ENCODE measurements around the gene ACER1. TPM values are rescaled to one million over a fixed set of nuclear protein-coding genes. Genes with fewer than 3 reads are reported as not detected.

Gene ACER1
- total RNA-seq, 1 donor from 2014 or later, result not detected

GRCh38 chr19:6260912-6261650, 72.3 kb downstream of the ACER1 start:
- peak; percentile 59 for TF ChIP-seq CTCF (IDR thresholded peaks at IDR 0.05)
- H3K4me3 Mint-ChIP-seq (ENCODE audit: unreplicated experiment), result no peak overlapping the region
- no peak overlapping the region for H3K27ac Mint-ChIP-seq (ENCODE audit: unreplicated experiment)
- peaks cover 26% of the 10 kb centered on the region for H3K4me1 Mint-ChIP-seq (ENCODE audit: unreplicated experiment)
- H3K9me3 Mint-ChIP-seq (ENCODE audit: unreplicated experiment), result no peaks in the 10 kb centered on the region
- peaks cover 15% of the 10 kb centered on the region for H3K36me3 Mint-ChIP-seq (ENCODE audit: unreplicated experiment)
- DNase-seq (ENCODE audit: extremely low spot score, unreplicated experiment), result no peak
- no peaks in the 10 kb centered on the region for H3K27me3 Mint-ChIP-seq (ENCODE audit: unreplicated experiment)

GRCh38 chr19:6260376-6260775, 73.0 kb downstream of the ACER1 start:
- no peak for DNase-seq (ENCODE audit: extremely low spot score, unreplicated experiment)
- no peak overlapping the region for H3K27ac Mint-ChIP-seq (ENCODE audit: unreplicated experiment)

GRCh38 chr19:6259312-6259861, 74.0 kb downstream of the ACER1 start:
- H3K4me3 Mint-ChIP-seq (ENCODE audit: unreplicated experiment), result no peak overlapping the region
- H3K9me3 Mint-ChIP-seq (ENCODE audit: unreplicated experiment), result no peaks in the 10 kb centered on the region
- no peak for DNase-seq (ENCODE audit: extremely low spot score, unreplicated experiment)
- H3K27me3 Mint-ChIP-seq (ENCODE audit: unreplicated experiment), result no peaks in the 10 kb centered on the region
- no peak for TF ChIP-seq CTCF (IDR thresholded peaks at IDR 0.05)
- no peak overlapping the region for H3K27ac Mint-ChIP-seq (ENCODE audit: unreplicated experiment)
- H3K36me3 Mint-ChIP-seq (ENCODE audit: unreplicated experiment), result peaks cover 16% of the 10 kb centered on the region
- peaks cover 17% of the 10 kb centered on the region for H3K4me1 Mint-ChIP-seq (ENCODE audit: unreplicated experiment)

More at GRCh38 chr19:6260376-6260775, 73.0 kb downstream of the ACER1 start:
- no peak overlapping the region for H3K4me3 Mint-ChIP-seq (ENCODE audit: unreplicated experiment)
- peaks cover 26% of the 10 kb centered on the region for H3K4me1 Mint-ChIP-seq (ENCODE audit: unreplicated experiment)
- no peaks in the 10 kb centered on the region for H3K27me3 Mint-ChIP-seq (ENCODE audit: unreplicated experiment)
- no peak for TF ChIP-seq CTCF (IDR thresholded peaks at IDR 0.05)
- no peaks in the 10 kb centered on the region for H3K9me3 Mint-ChIP-seq (ENCODE audit: unreplicated experiment)
- peaks cover 16% of the 10 kb centered on the region for H3K36me3 Mint-ChIP-seq (ENCODE audit: unreplicated experiment)

GRCh38 chr19:6258812-6259311, 74.5 kb downstream of the ACER1 start:
- DNase-seq (ENCODE audit: extremely low spot score, unreplicated experiment), result no peak
- Mint-ChIP-seq H3K27ac (ENCODE audit: unreplicated experiment) (no peak overlapping the region), H3K36me3 (ENCODE audit: unreplicated experiment) (peaks cover 14% of the 10 kb centered on the region), H3K4me3 (ENCODE audit: unreplicated experiment) (no peak overlapping the region), H3K4me1 (ENCODE audit: unreplicated experiment) (peaks cover 12% of the 10 kb centered on the region), H3K27me3 (ENCODE audit: unreplicated experiment) (no peaks in the 10 kb centered on the region), H3K9me3 (ENCODE audit: unreplicated experiment) (no peaks in the 10 kb centered on the region)
- TF ChIP-seq CTCF (IDR thresholded peaks at IDR 0.05), result no peak

Other genes with a start within 250 kb of the ACER1 start
- gene RFX2, start 223.1 kb downstream of the ACER1 start, total RNA-seq, result 4.5 and 5.3 TPM in 2 replicates
- gene ACSBG2, start 197.9 kb downstream of the ACER1 start, total RNA-seq, result not detected in 2 replicates
- 65.8 and 68.8 TPM in 2 replicates for gene MLLT1, start 53.6 kb downstream of the ACER1 start, total RNA-seq
- 77.6 and 79.6 TPM in 2 replicates for gene CLPP, start 27.9 kb upstream of the ACER1 start, total RNA-seq
- 63.0 TPM in 2 replicates for gene ALKBH7, start 39.2 kb upstream of the ACER1 start, total RNA-seq
- 3.2 and 3.5 TPM in 2 replicates for gene PSPN, start 42.3 kb upstream of the ACER1 start, total RNA-seq
- 62.0 and 65.8 TPM in 2 replicates for gene GTF2F1, start 59.6 kb upstream of the ACER1 start, total RNA-seq
- 240 and 241 TPM in 2 replicates for gene KHSRP, start 91.2 kb upstream of the ACER1 start, total RNA-seq
- 0.27 TPM in 1 of 2 replicates, not detected in the other for gene SLC25A41, start 100.2 kb upstream of the ACER1 start, total RNA-seq
- 50.8 and 51.6 TPM in 2 replicates for gene SLC25A23, start 126.2 kb upstream of the ACER1 start, total RNA-seq
- gene CRB3, start 130.7 kb upstream of the ACER1 start, total RNA-seq, result not detected in 2 replicates
- not detected in 2 replicates for gene DENND1C, start 148.2 kb upstream of the ACER1 start, total RNA-seq
- not detected in 2 replicates for gene TUBB4A, start 168.7 kb upstream of the ACER1 start, total RNA-seq
- 1.4 and 1.5 TPM in 2 replicates for gene TNFSF9, start 197.4 kb upstream of the ACER1 start, total RNA-seq

All from osteocyte (in vitro differentiated cells).